DOHH2 (cell line): ENCODE measurements around the gene GCAT.

ENCODE experiments used
- H3F3A ChIP-seq: fragments of 200-600 bp; sonication (generic), shearing (Covaris generic); 2 replicates; pipeline ENCODE4 v1.6.0; 2016; ENCODE audit warnings: antibody characterized with exemption, mild to moderate bottlenecking; ENCODE audit not compliant: control insufficient read depth, insufficient read depth
- H3K27ac ChIP-seq: fragments of 200-600 bp; sonication (generic); 2 replicates; pipeline ENCODE4 v1.5.1; 2014; ENCODE audit warnings: low read depth, mild to moderate bottlenecking, low read length, moderate library complexity
- H3K27me3 ChIP-seq: fragments of 200-600 bp; sonication (generic); 2 replicates; pipeline ENCODE4 v1.6.1; 2014; ENCODE audit warnings: mild to moderate bottlenecking, low read length, mixed read lengths; ENCODE audit not compliant: control insufficient read depth
- H3K36me3 ChIP-seq: fragments of 200-600 bp; sonication (generic); 2 replicates; pipeline ENCODE4 v1.6.1; 2014; ENCODE audit warnings: mild to moderate bottlenecking, low read length, moderate library complexity, mixed read lengths; ENCODE audit not compliant: control insufficient read depth
- H3K4me1 ChIP-seq: fragments of 200-600 bp; sonication (generic); 2 replicates; pipeline ENCODE4 v1.6.1; 2014; ENCODE audit warnings: mild to moderate bottlenecking, low read length, mixed read lengths; ENCODE audit not compliant: control insufficient read depth
- H3K4me2 ChIP-seq: fragments of 200-600 bp; sonication (generic); 2 replicates; pipeline ENCODE4 v1.6.0; 2014; ENCODE audit warnings: mild to moderate bottlenecking, low read length, moderate library complexity
- H3K4me3 ChIP-seq: fragments of 200-600 bp; sonication (generic); 2 replicates; pipeline ENCODE4 v1.5.1; 2014; ENCODE audit warnings: mild to moderate bottlenecking, low read length, mixed read lengths
- H3K79me2 ChIP-seq: fragments of 200-600 bp; sonication (generic); 2 replicates; pipeline ENCODE4 v1.6.1; 2014; ENCODE audit warnings: mild to moderate bottlenecking, low read length, mixed read lengths; ENCODE audit not compliant: control insufficient read depth
- H3K9me2 ChIP-seq: fragments of 200-600 bp; sonication (generic); replicated peaks from 2 replicates; pipeline ENCODE4 v1.6.1; 2014; ENCODE audit warnings: mild to moderate bottlenecking, low read length, mixed read lengths; ENCODE audit not compliant: control insufficient read depth
- H3K9me3 ChIP-seq: fragments of 200-600 bp; sonication (generic); 2 replicates; pipeline ENCODE4 v1.6.1; 2014; ENCODE audit warnings: antibody characterized with exemption, low read length, mixed read lengths; ENCODE audit not compliant: control insufficient read depth, insufficient read depth
- H4K20me1 ChIP-seq: fragments of 200-600 bp; sonication (generic); 2 replicates; pipeline ENCODE4 v1.6.0; 2014; ENCODE audit warnings: low read depth, mild to moderate bottlenecking, antibody characterized with exemption, low read length, moderate library complexity; ENCODE audit not compliant: control insufficient read depth, insufficient read depth
- EZH2phosphoT487 ChIP-seq: fragments of 200-600 bp; sonication (generic); IDR thresholded peaks from 2 replicates; pipeline ENCODE4 v1.6.1; 2017; ENCODE audit warnings: borderline replicate concordance, mild to moderate bottlenecking, antibody characterized with exemption, low read length, moderate library complexity, mixed read lengths
- TF ChIP-seq, protein P1 (sequence below): fragments of 200-600 bp; sonication (generic); IDR thresholded peaks from one replicate; pipeline ENCODE4 v1.5.1; 2014; ENCODE audit warnings: antibody characterized with exemption, mild to moderate bottlenecking, low read depth, low read length; ENCODE audit not compliant: poor library complexity, severe bottlenecking

The GCAT gene

DNA sequence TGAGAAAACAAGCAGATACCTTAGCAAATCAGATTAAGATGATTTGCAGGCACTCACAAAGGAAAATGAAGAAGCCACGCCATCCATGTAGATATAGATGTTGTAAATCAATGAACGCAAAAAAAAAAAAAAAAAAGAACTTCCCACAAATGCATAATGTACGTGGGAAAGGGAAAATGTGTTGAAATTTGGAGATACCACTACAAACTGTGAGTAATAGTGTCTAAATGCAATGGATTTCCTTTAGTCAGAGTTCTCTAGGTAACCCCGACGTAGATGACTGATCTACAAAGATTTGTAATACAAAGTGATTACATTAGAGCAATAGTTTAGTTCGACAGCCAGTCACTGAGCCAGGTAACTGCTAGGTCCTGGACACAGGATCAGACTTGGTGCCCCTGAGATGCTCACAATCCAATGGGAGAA is 37.2 kb downstream of the GCAT start:
- Histone ChIP-seq H3K79me2 (peaks cover 61% of the 10 kb centered on the region), H4K20me1 (0 out of 2 replicates have a peak, but pooled peaks cover 3% of the 10 kb centered on the region)

DNA sequence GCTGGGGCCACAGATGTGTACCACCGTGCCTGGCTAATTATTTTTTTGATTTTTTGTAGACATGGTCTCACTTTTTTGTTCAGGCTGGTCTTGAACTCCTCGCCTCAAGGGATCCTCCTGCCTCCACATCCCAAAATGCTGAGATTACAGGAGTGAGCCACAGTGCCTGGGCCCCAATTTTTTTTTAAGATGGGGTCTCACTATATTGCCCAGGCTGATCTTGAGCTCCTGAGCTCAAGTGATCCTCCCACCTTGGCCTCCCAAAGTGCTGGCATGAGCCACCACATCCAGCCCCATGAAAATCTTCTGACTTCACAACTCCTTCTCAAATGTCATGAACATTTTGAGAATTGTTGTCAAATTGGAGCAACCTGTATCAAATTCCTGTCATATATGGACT is 38.7 kb downstream of the GCAT start:
- Histone ChIP-seq H3K9me3 (peaks cover 7% of the 10 kb centered on the region; the same call in 1 of the 2 replicates), H3K27me3 (no peaks in the 10 kb centered on the region), H3K9me2 (no peaks in the 10 kb centered on the region), H4K20me1 (0 out of 2 replicates have a peak, but pooled peaks cover 5% of the 10 kb centered on the region), H3K4me2 (no peak overlapping the region), H3K4me1 (peaks cover 47% of the 10 kb centered on the region), H3K4me3 (no peak overlapping the region), H3K36me3 (peaks cover 40% of the 10 kb centered on the region), H3K27ac (no peak overlapping the region), H3K79me2 (peaks cover 67% of the 10 kb centered on the region), H3F3A (peaks cover 27% of the 10 kb centered on the region)
- TF ChIP-seq, protein P1, sequence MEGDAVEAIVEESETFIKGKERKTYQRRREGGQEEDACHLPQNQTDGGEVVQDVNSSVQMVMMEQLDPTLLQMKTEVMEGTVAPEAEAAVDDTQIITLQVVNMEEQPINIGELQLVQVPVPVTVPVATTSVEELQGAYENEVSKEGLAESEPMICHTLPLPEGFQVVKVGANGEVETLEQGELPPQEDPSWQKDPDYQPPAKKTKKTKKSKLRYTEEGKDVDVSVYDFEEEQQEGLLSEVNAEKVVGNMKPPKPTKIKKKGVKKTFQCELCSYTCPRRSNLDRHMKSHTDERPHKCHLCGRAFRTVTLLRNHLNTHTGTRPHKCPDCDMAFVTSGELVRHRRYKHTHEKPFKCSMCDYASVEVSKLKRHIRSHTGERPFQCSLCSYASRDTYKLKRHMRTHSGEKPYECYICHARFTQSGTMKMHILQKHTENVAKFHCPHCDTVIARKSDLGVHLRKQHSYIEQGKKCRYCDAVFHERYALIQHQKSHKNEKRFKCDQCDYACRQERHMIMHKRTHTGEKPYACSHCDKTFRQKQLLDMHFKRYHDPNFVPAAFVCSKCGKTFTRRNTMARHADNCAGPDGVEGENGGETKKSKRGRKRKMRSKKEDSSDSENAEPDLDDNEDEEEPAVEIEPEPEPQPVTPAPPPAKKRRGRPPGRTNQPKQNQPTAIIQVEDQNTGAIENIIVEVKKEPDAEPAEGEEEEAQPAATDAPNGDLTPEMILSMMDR, result no peak
- no peak for TF ChIP-seq EZH2phosphoT487

More for the DNA sequence above, 37.2 kb downstream of the GCAT start:
- no peak for TF ChIP-seq EZH2phosphoT487
- TF ChIP-seq, protein P1, result no peak
- H3K4me1 ChIP-seq, result peaks cover 32% of the 10 kb centered on the region
- no peaks in the 10 kb centered on the region for H3K27me3 ChIP-seq
- peak overlapping the region; percentile 82 for H3K4me2 ChIP-seq
- peaks cover 27% of the 10 kb centered on the region for H3F3A ChIP-seq
- H3K36me3 ChIP-seq, result peaks cover 26% of the 10 kb centered on the region
- peaks cover 7% of the 10 kb centered on the region; the same call in 1 of the 2 replicates for H3K9me3 ChIP-seq
- no peaks in the 10 kb centered on the region for H3K9me2 ChIP-seq
- peak overlapping the region; percentile 66 for H3K27ac ChIP-seq
- peak overlapping the region; percentile 96 for H3K4me3 ChIP-seq

DNA sequence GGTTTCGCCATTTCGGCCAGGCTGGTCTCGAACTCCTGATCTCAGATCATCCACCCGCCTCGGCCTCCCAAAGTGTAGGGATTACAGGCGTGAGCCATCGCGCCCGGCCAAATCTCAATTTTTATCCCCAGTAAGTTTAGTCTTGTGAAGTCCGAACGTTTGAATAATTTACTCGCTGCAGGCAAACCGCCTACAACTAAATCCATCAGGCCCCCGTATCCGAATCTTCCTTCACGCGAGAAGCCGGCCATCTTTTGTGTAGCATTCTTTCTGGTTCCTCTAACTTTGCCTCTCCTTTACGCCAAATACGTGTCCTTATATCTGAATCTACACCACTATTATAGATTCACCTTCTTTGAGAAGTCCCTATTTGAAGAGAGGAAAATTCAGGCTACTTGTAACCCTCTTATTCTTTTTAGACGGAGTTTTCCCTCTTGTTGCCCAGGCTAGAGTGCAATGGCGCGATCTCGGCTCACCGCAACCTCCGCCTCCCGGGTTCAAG is 40.9 kb downstream of the GCAT start:
- Histone ChIP-seq H3K9me2 (no peaks in the 10 kb centered on the region), H3K79me2 (peaks cover 68% of the 10 kb centered on the region), H3F3A (peaks cover 18% of the 10 kb centered on the region), H3K36me3 (peaks cover 54% of the 10 kb centered on the region), H3K4me1 (peaks cover 34% of the 10 kb centered on the region), H3K27me3 (no peaks in the 10 kb centered on the region), H3K27ac (peak overlapping the region; percentile 51), H3K9me3 (peaks cover 7% of the 10 kb centered on the region; the same call in 1 of the 2 replicates), H3K4me2 (peak overlapping the region; percentile 98), H4K20me1 (0 out of 2 replicates have a peak, but pooled peaks cover 5% of the 10 kb centered on the region), H3K4me3 (peak overlapping the region; percentile 98)
- TF ChIP-seq EZH2phosphoT487, result no peak
- TF ChIP-seq, protein P1, result no peak
